Thyroid gland (tissue), 4 donors: ENCODE data around the gene ICAM5. TPM values are rescaled to one million over a fixed set of nuclear protein-coding genes. Genes with fewer than 3 reads are reported as not detected.

Source experiments
- DNase-seq, 2 donors: peaks; one replicate each; pipeline ENCODE4 v3.0.0-alpha.2; 2019
- H3K27ac ChIP-seq, 3 donors: fragments of 200-600 bp; sonication (generic); 1 replicate in 2 of 3; 2 replicates in 1 of 3; pipeline ENCODE4 v1.5.1; 2016 to 2019; ENCODE audit warnings: mild to moderate bottlenecking in 1 of 3, moderate library complexity in 1 of 3
- H3K27me3 ChIP-seq: fragments of 200-600 bp; sonication (generic); one replicate; pipeline ENCODE4 v1.5.1; 2019
- H3K36me3 ChIP-seq, 2 donors: fragments of 200-600 bp; sonication (generic); one replicate each; pipeline ENCODE4 v1.5.1; 2016 to 2019
- H3K4me1 ChIP-seq, 2 donors: fragments of 200-600 bp; sonication (generic); one replicate each; pipeline ENCODE4 v1.5.1; 2017 to 2019
- H3K4me3 ChIP-seq, 3 donors: fragments of 200-600 bp; sonication (generic); replicated peaks in 1 of 3; 1 replicate in 2 of 3; 2 replicates in 1 of 3; pipeline ENCODE4 v1.5.1; 2016; ENCODE audit warnings: mild to moderate bottlenecking in 1 of 3
- H3K9me3 ChIP-seq: fragments of 200-600 bp; sonication (generic); one replicate; pipeline ENCODE4 v1.5.1; 2017
- POLR2A ChIP-seq, 2 donors: fragments of 450-650 bp; IDR thresholded peaks; one replicate each; pipeline ENCODE4 v1.6.1; 2017; ENCODE audit warnings: antibody characterized with exemption in 2 of 2, mild to moderate bottlenecking in 2 of 2, moderate library complexity in 1 of 2
- WGBS, 2 donors: methylation state at CpG; one replicate each; pipeline ENCODE4 v1.1.5; 2017; 5-methylcytosine and 5-hydroxymethylcytosine counted together
- intact Hi-C: fragments of 100-400 bp; cut with DNase I; formaldehyde crosslinking; loops from one replicate; pipeline ENCODE4 v1.15.1; 2023
- small RNA-seq: library from RNA; depleted of rRNA; stranded (forward); fragments of <200 nt; gene quantifications from one replicate; pipeline ENCODE3, GENCODE V24; 2016
- total RNA-seq, 4 donors: library from RNA; depleted of rRNA; stranded (reverse); fragments of >200 nt; gene quantifications; one replicate each; pipeline ENCODE4 v1.2.3, GENCODE V29; 2016
- TF ChIP-seq, protein P1 (sequence below), 6 experiments: fragments of 200-600 bp in 3 of 6; fragments of 450-650 bp in 3 of 6; sonication (generic) in 3 of 6; IDR thresholded peaks; one replicate each; pipeline ENCODE4 v1.5.1; 2016 to 2019; ENCODE audit warnings: antibody characterized with exemption in 6 of 6, mild to moderate bottlenecking in 2 of 6, inconsistent platforms in 1 of 6, moderate library complexity in 1 of 6

The ICAM5 gene
- total RNA-seq, 4 donors from 2014 or later: 1.0 to 1.6 TPM; not detected in 2

DNA sequence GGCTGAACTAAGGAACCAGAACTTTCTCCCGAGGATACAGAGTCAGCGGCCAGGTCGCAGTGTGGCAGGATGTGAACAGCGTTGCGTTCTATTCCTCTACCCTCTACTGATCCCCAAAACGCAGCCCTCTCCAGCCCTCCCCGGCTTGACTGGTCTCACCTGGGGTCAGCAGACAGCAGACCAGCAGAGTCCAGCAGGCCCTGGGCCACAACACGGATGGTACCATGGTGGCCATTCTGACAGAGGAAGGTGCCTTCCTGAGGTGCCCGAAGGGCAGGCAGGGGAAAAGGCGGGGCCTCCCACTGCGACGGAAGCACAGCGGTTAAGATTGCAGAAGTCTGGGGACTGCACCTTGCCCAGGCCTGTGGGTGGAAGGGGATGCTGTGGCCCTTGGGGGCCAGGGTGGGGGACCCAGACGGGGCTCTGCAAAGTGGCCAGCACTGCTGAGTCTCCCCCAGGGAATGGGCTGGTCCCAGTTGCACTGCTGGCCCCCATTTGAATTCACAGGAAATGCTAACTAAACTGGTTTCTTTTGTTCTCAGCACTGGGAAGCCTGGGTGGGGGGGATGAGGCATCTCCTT is 49.7 kb downstream of the ICAM5 start, which contains the start of gene ICAM3:
ICAM3 (minus strand) TSS at position 245 of the 581 bp plus-strand sequence; CDS start at position 235, 10 bp downstream.
- TF ChIP-seq POLR2A (IDR thresholded peaks at IDR 0.05): no peak
- TF ChIP-seq, protein P1, sequence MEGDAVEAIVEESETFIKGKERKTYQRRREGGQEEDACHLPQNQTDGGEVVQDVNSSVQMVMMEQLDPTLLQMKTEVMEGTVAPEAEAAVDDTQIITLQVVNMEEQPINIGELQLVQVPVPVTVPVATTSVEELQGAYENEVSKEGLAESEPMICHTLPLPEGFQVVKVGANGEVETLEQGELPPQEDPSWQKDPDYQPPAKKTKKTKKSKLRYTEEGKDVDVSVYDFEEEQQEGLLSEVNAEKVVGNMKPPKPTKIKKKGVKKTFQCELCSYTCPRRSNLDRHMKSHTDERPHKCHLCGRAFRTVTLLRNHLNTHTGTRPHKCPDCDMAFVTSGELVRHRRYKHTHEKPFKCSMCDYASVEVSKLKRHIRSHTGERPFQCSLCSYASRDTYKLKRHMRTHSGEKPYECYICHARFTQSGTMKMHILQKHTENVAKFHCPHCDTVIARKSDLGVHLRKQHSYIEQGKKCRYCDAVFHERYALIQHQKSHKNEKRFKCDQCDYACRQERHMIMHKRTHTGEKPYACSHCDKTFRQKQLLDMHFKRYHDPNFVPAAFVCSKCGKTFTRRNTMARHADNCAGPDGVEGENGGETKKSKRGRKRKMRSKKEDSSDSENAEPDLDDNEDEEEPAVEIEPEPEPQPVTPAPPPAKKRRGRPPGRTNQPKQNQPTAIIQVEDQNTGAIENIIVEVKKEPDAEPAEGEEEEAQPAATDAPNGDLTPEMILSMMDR (IDR thresholded peaks at IDR 0.05): no peak
- 68 to 75% methylated on average over 14 of the region's 14 CpGs for WGBS, 2 donors
- Histone ChIP-seq H3K4me3 (no peak within 1 kb of the TSS), H3K36me3 (no peaks in the 10 kb centered on the region), H3K27ac (no peak within 1 kb of the TSS), H3K9me3 (no peaks in the 10 kb centered on the region), H3K27me3 (no peaks in the 10 kb centered on the region), H3K4me1 (peaks cover 0 to 5% of the 10 kb centered on the region in 2 donors)
- no peak for DNase-seq
- intact Hi-C loops: loop anchor here (5.0 kb wide), 1 partner anchor 38 kb away; no protein-coding TSS in a partner anchor

- WGBS, 2 donors: 89% methylated on average over 5 of the region's 5 CpGs
- no peak overlapping the region for H3K27ac ChIP-seq
- no peak overlapping the region for H3K4me3 ChIP-seq
- peaks cover 0 to 3% of the 10 kb centered on the region in 2 donors for H3K4me1 ChIP-seq
- H3K27me3 ChIP-seq: no peaks in the 10 kb centered on the region
- TF ChIP-seq, protein P1 (IDR thresholded peaks at IDR 0.05): no peak
- no peak for TF ChIP-seq POLR2A (IDR thresholded peaks at IDR 0.05)
- DNase-seq: no peak
- H3K9me3 ChIP-seq: no peaks in the 10 kb centered on the region
- intact Hi-C loops: loop anchor here (5.0 kb wide), 1 partner anchor 37 kb away; no protein-coding TSS in a partner anchor
- H3K36me3 ChIP-seq: no peaks in the 10 kb centered on the region
Observed at GRCh38 chr19:10339977-10340376, 50.2 kb downstream of the ICAM5 start.

- Histone ChIP-seq H3K9me3 (no peaks in the 10 kb centered on the region), H3K4me3 (no peak overlapping the region), H3K27me3 (no peaks in the 10 kb centered on the region), H3K4me1 (no peaks in the 10 kb centered on the region), H3K27ac (no peak overlapping the region), H3K36me3 (no peaks in the 10 kb centered on the region)
- DNase-seq: no peak
- 75 to 81% methylated on average over 2 of the region's 2 CpGs for WGBS, 2 donors
- TF ChIP-seq POLR2A (IDR thresholded peaks at IDR 0.05): no peak
- TF ChIP-seq, protein P1 (IDR thresholded peaks at IDR 0.05): no peak
- intact Hi-C loops: no loop called here
Observed at GRCh38 chr19:10343495-10343894, 53.7 kb downstream of the ICAM5 start.

GRCh38 chr19:10344780-10345179 is 55.0 kb downstream of the ICAM5 start:
- 92 to 93% methylated on average over 10 of the region's 10 CpGs for WGBS, 2 donors
- intact Hi-C loops: no loop called here
- H3K4me1 ChIP-seq: no peaks in the 10 kb centered on the region
- no peaks in the 10 kb centered on the region for H3K36me3 ChIP-seq
- H3K4me3 ChIP-seq: no peak overlapping the region
- TF ChIP-seq, protein P1 (IDR thresholded peaks at IDR 0.05): no peak
- no peak for TF ChIP-seq POLR2A (IDR thresholded peaks at IDR 0.05)
- DNase-seq: no peak
- H3K27ac ChIP-seq: no peak overlapping the region
- no peaks in the 10 kb centered on the region for H3K9me3 ChIP-seq
- no peaks in the 10 kb centered on the region for H3K27me3 ChIP-seq

Small RNAs within 50 kb of the gene (small RNA-seq; reads per million reads assigned to genes)
- gene AC011511.1: not detected
- gene AC011511.4: not detected

Other genes with a start within 250 kb of the ICAM5 start
- 10 to 100 TPM; 18.5 to 46.1 (median 32.6) TPM for gene SHFL, start 203.6 kb upstream of the ICAM5 start, total RNA-seq
- under 1 TPM in 2 of 4 donors, not detected in 2; 0.33 to 0.54 TPM for gene ANGPTL6, start 187.3 kb upstream of the ICAM5 start, total RNA-seq
- gene PPAN, start 183.6 kb upstream of the ICAM5 start, total RNA-seq: 10 to 100 TPM; 26.2 to 33.0 (median 29.7) TPM
- gene P2RY11, start 178.3 kb upstream of the ICAM5 start, total RNA-seq: 1 to 10 TPM; 6.1 to 9.3 (median 6.3) TPM
- 100 to 1,000 TPM; 219 to 342 (median 250) TPM for gene EIF3G, start 170.1 kb upstream of the ICAM5 start, total RNA-seq
- 10 to 100 TPM; 31.2 to 49.5 (median 36.0) TPM for gene DNMT1, start 95.0 kb upstream of the ICAM5 start, total RNA-seq
- gene S1PR2, start 58.6 kb upstream of the ICAM5 start, total RNA-seq: 1 to 10 TPM; 3.6 to 9.8 (median 5.3) TPM
- 10 to 100 TPM; 36.1 to 81.7 (median 54.9) TPM for gene MRPL4, start 37.7 kb upstream of the ICAM5 start, total RNA-seq
- 10 to 100 TPM in 3 of 4 donors, 1 to 10 TPM in 1; 8.1 to 37.6 (median 19.7) TPM for gene ICAM1, start 18.8 kb upstream of the ICAM5 start, total RNA-seq
- gene ICAM4, start 3.0 kb upstream of the ICAM5 start, total RNA-seq: under 1 TPM in 1 of 4 donors, not detected in 3; 0.44 TPM
- 1 to 10 TPM in 3 of 4 donors, under 1 TPM in 1; 0.75 to 8.8 (median 2.2) TPM for gene ZGLP1, start 19.9 kb downstream of the ICAM5 start, total RNA-seq
- gene FDX2, start 26.1 kb downstream of the ICAM5 start, total RNA-seq: 10 to 100 TPM; 22.8 to 44.8 (median 33.3) TPM
- gene RAVER1, start 43.6 kb downstream of the ICAM5 start, total RNA-seq: 10 to 100 TPM; 18.3 to 52.0 (median 39.1) TPM
- gene ICAM3, start 49.7 kb downstream of the ICAM5 start, total RNA-seq: 1 to 10 TPM; 5.5 to 8.5 (median 5.8) TPM
- gene TYK2, start 90.6 kb downstream of the ICAM5 start, total RNA-seq: 100 to 1,000 TPM in 1 of 4 donors, 10 to 100 TPM in 3; 59.1 to 127 (median 70.3) TPM
- gene CDC37, start 113.6 kb downstream of the ICAM5 start, total RNA-seq: 100 to 1,000 TPM in 3 of 4 donors, 10 to 100 TPM in 1; 99.7 to 154 (median 125) TPM
- 10 to 100 TPM; 16.1 to 21.0 (median 18.4) TPM for gene PDE4A, start 130.6 kb downstream of the ICAM5 start, total RNA-seq
- gene KEAP1, start 213.4 kb downstream of the ICAM5 start, total RNA-seq: 10 to 100 TPM; 95.4 to 99.9 (median 97.8) TPM
- gene S1PR5, start 227.5 kb downstream of the ICAM5 start, total RNA-seq: under 1 TPM in 3 of 4 donors, not detected in 1; 0.22 to 0.59 (median 0.27) TPM